GM10847 (cell line): Measurements from ENCODE around the gene LPAR3.

Experiments
- POLR2A ChIP-seq: IDR thresholded peaks from 2 replicates; pipeline ENCODE4 v1.6.1; 2011; ENCODE audit not compliant: insufficient read length; ENCODE audit errors: extremely low read depth

The LPAR3 gene

GRCh38 chr1:84892705-84893618 is at the start of gene LPAR3:
TSS of gene LPAR3 (minus strand) at chr1:84893206. CDS start at chr1:84866120, 27,086 bp downstream.
- TF ChIP-seq POLR2A, result no peak

DNA sequence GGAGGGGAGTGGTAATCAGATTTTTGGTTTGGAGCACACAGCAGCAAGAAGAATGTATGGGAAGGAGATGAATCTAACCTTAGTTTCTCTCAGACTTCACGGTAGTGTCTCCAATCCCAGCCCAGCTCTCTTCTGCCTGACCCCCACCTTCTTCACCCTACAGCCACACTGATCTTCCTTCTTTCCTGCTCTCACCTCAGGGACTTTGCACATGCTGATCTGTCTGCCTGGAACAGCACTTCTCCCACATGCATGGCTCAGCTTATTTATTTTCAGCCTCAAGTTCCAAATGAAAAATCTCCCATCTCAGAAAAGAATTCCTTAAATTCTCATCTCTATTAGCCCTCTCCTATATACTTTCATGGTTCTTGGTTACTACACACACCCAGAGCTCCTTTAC is 48.8 kb upstream of the LPAR3 start:
- no peak for TF ChIP-seq POLR2A

DNA sequence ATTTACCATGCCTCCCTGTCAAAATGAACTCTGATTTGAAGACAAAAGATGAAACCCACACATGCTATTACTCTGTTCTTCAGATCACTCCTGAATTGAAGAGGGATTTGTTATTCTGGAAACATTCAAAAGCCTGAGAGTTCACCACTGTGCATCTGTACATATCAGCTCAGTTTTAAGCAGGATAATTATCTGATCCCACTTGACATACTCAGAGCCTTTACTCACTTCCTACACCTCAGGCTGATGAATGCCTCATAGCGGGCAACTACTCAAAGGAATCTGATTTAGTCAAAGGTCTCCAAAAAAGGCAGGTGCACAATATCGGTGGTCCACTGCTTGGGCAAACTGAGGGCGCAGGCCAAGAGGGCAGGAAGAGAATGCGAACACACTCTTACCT is 47.5 kb upstream of the LPAR3 start:
- no peak for TF ChIP-seq POLR2A

DNA sequence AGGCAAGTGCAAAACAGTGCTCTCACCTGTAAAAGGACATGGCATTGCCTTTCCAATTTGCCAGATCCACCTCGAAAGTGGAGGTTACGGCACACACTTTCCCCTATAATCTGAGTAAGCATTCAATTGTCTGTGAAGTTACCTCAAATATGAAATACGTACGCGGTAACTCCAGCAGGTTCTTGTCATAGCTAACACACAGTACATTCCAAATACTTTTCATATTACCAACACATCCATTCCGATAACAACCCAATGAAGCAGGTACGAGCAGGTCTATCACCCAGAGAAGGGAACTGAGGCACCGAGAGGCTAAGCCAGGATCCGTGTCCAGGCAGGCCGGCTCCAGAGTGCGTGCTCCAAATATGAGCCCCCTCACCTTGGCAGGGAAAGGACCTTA is 46.8 kb upstream of the LPAR3 start:
- TF ChIP-seq POLR2A, result no peak

- no peak for TF ChIP-seq POLR2A
Measured at GRCh38 chr1:84939151-84939550, 46.1 kb upstream of the LPAR3 start.

- TF ChIP-seq POLR2A, result no peak
Measured at GRCh38 chr1:84936116-84936810, 43.3 kb upstream of the LPAR3 start.

DNA sequence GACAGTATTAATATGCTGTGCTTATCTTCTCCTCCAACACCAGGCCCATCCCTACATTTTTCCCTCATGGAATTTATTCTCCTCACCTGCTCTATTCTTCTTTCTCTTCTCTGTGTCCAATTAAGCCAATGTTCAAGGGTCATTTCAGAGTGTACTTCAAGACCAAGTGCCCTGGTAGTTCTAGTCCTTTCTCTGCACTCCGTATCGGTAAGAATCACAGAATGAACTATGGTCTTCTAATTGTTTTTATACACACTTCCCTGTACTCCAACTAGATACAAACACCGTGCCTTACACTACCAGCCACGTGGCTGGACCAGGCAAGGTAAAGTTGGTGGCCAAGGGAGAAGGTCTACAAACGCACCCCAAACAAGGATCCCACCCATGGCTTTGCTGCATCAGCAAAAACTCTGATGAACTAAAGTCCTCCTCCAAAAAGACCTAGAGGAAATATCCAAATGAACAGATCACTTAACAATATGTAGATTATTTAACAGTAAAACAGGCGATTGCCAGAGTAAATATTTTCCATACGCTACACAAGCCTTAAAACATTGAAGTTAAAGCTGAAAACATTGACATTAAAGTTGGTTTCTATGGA is 40.1 kb upstream of the LPAR3 start:
- no peak for TF ChIP-seq POLR2A

DNA sequence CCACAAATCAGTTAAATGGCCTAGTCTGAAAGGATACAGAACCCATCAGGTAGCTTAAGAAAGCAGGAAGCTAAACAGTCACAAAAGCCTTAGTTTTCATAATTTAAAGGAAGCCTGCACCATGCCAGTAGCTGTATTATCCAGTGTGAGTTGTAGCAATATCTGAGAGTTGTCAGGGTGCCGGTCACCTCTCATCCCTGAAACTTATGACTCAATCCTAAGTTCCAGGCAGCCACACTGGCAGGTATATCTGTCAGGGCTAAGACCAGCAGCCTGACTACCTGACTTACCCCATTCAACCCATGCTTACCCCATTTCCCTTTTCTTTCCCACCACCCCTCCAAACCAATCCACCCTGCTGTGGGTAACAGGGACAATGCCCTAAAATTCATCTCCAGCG is 37.8 kb upstream of the LPAR3 start:
- TF ChIP-seq POLR2A, result no peak

DNA sequence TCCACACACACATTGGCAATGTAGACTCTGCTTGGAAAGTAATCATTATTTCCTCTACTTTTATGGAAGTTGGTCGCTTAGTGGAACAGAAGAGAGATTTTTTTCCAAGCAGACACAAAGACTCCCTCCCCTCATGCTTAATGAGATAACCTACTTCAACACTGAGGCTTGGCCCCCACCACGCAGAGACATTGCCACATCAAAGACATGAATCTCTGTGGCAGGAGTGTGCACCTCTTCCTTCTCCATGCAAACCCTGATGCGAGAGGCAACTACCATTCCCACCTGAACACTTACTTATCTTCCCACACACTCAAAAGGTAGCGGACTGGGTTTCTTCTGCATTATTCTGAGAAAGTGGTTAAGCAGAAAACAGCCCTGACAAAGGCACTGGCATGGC is 37.3 kb upstream of the LPAR3 start:
- no peak for TF ChIP-seq POLR2A

DNA sequence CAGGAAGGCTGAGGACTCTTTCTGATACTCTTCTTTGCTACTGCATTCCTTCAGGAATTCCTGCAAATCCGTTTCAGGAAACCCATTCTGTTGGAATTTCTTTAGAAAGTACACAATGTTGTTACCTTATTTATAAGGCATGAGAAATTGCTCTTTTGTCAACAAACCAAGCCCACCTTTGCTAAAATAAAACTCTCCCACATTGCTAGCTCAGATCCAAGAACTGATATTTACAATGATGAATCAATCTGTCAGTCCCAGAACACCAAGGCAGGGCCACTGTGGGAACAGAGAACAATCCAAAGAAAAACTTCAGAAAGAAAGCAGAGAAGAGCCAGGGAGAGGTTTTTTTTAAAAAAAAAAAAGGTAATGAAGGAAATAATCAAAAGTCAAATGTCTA is 36.6 kb upstream of the LPAR3 start:
- no peak for TF ChIP-seq POLR2A

DNA sequence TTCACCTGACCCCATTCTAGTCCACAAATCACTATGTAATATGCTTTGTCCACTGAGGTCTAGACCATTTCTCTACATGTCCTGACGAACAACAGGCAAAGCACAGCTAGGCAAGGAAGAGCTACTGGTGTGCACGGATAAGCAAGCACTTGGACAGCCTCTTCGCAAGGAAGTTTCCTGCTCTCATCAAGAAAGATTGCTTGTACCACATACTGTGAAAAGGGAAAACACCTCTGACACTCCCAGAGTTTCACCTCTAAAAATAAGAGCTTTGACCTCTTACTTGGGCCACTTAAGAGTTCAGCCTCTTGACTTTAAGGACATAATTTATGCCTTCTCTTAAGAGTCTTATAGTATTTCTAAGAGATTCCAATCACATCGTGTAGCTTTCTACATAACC is 36.0 kb upstream of the LPAR3 start:
- no peak for TF ChIP-seq POLR2A

DNA sequence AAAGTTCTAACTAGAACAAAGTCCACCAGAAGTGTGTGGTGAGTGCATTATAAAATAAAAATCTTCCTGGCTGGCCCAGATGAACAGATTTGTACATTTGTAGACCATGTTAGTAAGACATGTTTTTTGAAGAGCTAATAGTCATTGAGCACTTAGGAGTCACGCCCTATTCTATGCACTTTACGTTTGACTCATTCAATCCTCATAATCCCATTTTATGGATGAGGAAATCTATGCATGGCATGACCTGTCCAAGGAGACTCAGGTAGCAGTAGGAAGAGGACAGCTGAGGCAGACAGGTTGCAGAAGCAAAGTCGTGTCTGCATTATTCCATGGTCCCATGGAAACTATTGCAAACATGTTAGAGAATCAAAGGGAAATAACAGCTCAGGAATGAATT is 30.3 kb upstream of the LPAR3 start:
- no peak for TF ChIP-seq POLR2A

- no peak for TF ChIP-seq POLR2A
Measured at GRCh38 chr1:84920159-84920558, 27.2 kb upstream of the LPAR3 start.

DNA sequence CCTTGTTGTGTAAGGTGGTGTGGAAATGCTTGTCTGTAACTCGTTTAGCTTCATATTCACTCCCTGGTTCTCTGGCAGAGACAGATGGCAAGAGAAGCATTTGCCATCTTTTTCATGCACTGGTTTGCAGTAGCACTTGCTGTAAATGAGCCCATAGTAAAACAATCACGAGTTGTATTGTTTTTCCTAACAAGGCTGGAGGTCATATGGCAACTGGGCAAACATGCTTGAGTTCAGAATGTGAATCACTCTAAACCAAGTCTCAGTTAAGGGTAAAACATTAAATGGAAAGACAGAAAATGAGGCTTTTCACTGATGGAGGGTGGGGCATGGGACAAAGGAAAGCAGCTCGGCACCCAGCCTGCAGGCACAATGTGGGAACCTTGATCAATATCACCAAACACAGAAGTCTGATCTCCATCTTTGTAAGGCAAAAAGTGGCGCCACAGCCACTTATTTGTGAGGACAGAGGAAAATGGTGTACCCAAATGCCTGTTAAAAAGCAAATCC is 26.5 kb upstream of the LPAR3 start:
- TF ChIP-seq POLR2A, result no peak

GRCh38 chr1:84918726-84919336 is 25.8 kb upstream of the LPAR3 start:
- TF ChIP-seq POLR2A, result no peak
